HG03135 (cell line): ENCODE data around the gene TOR4A.
"Not testable (repeated sequence)": the region's sequence is repeated elsewhere in the genome, so short reads cannot be mapped to it uniquely, and the experiment has no call there.

Experiments
- ATAC-seq: cut with Tn5 transposase; IDR thresholded peaks from one replicate; pipeline ENCODE4 v1.9.1; 2021; ENCODE audit warnings: mild to moderate bottlenecking, moderate library complexity; ENCODE audit not compliant: unreplicated experiment

The TOR4A gene

GRCh38 chr9:137251490-137252268 lies 25.8 kb upstream of the TOR4A start:
- no peak for ATAC-seq

GRCh38 chr9:137252555-137253506 lies 24.7 kb upstream of the TOR4A start:
- ATAC-seq = no peak

DNA sequence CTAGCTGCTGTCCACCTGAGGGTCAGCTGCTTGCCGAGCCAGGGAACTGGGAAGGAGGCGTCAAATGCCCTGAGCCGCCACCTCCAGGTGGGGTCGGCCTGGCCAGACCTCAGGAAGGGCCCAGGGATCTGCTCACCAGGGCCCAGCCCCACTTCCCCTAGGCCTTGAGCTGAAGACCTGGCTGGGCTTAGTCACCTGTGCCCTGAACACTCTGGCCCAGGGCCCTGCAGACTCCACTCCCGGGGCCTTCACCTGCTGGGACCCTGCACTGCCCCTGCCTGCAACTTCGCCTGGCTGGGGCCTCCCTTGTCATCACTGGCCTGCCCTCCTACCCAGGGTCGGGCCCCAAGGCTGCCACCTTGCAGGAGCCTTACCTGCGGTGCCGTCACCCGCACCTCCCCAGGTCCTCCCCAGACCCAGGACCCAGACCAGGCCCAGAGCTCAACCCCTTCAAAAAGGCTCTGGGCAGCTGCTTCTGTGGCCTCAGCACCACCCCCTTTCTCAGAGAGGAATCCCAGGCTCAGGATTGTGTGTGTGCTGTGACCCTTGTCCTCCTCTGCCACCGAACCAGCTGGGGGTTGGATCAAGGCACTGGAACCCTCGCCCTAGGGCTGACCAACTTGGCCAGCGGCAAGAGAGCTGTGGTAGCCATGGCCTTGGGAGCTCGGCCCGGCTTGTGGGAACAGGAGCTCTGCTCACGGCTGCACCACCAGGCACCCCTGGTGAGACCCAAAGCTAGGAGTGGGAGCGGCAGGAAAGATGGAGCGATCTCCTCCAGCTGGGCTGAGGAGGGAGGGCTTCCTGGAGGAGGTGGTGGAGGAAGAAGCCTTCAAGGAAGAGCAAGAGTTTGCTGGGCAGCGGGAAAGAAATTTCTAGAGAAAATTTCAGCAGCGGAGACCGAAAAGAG lies 23.6 kb upstream of the TOR4A start:
- no peak for ATAC-seq

DNA sequence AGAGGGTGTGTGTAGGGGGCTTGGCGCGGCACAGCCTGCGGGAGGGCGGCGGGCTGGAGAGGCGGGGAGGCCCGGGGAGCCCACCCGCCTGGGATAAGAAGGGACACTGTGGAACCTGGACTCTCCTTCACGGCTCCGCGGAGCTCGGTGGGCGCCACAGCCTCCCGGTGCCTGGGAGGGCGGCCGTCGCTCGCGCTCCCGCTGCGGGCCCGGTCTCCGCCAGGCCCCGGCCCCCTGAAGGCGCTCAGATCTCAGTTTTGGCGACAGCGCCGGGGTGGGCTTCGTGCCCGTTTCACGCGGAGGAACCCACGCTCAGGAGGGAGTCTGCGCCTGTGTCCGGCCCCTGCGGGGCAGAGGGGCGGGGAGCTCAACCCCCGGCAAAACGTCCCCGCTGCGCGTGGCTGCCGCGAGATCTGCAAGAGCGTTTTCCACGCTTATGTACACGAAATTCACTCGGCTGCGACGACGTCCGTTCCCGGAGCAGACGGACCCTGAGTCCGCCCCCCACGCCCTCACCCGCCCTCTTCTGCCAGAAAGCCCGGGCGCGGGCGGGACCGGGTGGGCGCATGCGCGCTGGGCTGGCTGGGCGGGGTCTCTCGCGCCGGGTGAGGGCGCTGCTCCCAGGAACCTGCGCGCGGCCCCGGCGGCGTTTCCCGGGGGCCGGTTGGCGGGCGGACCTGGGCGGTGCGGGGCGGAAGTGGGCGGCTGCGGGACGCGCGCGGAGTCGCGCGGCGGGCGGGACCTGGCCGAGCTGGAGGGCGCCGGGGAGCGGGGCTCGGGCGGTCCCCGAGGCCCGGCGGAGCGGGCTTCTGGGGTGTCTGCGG lies 22.7 kb upstream of the TOR4A start, which contains the start of gene NELFB:
NELFB (plus strand) TSS at position 704 of the 824 bp plus-strand sequence.
- ATAC-seq = peak; percentile 72

DNA sequence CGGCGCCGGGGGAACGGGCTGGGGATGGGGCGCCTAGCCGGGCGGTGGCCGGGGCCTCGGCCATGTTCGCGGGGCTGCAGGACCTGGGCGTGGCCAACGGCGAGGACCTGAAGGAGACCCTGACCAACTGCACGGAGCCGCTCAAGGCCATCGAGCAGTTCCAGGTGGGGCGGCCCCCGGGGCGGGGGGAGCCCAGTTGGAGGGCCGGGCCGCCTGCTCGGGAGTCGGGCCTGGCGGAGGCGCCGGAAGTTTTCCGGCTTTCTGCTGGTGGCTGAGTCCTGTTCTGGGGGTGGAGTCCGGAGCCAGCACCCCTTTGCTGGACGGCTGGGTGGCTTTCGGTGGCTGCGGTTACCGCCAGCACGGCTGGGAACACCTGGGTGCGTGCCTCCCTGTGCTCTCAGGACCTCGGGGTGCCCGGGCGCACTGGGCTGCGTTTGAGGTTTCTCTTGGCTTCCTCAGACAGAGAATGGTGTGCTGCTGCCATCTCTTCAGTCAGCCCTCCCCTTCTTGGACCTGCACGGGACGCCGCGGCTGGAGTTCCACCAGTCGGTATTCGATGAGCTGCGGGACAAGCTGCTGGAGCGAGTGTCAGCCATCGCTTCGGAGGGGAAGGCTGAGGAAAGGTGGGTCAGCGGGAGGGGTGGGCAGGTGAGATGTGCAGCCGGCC lies 21.9 kb upstream of the TOR4A start:
- peak; percentile 25 for ATAC-seq

DNA sequence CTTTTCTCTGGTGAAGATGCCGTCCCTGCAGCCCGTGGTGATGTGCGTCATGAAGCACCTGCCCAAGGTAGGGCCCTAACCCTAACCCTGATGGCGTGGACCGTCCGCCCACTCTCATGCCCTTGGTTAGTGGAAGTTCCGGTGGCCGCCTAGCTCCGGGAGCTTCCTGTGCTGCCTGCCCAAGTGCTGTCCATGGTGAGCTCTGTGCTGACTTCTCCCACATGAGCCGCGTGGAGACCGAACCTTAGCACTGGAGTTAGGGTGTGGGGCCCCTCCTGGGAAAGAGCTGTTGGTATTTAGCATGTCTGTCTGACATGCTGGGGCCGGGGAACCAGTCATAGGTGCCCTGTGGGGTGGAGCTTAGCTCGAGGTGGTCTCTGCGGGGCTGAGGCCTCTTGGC lies 21.2 kb upstream of the TOR4A start:
- no peak for ATAC-seq

DNA sequence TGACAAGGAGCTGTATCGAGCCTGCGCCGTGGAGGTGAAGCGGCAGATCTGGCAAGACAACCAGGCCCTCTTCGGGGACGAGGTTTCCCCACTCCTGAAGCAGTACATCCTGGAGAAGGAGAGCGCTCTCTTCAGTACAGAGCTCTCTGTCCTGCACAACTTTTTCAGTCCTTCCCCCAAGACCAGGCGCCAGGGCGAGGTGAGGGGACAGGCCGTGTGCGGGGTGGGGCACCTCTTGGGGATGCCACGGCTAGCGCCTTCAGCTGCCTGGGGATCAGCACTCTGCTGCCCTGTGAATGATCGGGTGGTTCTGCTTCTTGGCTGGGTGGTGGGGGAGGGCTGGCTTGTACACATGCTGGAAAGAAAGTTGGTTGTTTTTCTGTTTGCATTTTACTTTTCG lies 20.7 kb upstream of the TOR4A start:
- no peak for ATAC-seq

GRCh38 chr9:137262173-137262908 lies 15.2 kb upstream of the TOR4A start:
- ATAC-seq = not testable (repeated sequence)

GRCh38 chr9:137262909-137263285 lies 14.6 kb upstream of the TOR4A start:
- ATAC-seq = no peak

DNA sequence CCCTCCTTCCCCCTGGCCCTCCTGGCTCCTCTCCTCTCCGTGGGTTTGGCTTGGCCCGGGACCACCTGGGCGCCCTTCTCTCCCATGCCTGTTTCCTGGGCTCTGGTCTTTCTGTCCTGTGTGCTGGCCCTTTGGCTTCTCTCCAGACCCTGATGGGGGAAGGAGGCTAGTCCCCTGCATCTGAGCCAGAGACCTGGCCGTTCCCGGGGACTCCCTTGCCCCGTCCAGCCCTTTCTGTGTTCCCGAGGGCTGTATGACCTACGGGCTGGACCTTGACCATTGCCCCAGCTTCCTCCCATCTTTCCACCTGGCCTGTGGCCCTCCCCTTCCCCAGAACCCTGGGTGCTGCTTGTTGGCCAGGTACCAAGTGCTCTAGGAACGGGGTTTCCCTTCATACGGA lies 14.0 kb upstream of the TOR4A start:
- no peak for ATAC-seq

- ATAC-seq = no peak
Observed at GRCh38 chr9:137264067-137264466, 13.5 kb upstream of the TOR4A start.

DNA sequence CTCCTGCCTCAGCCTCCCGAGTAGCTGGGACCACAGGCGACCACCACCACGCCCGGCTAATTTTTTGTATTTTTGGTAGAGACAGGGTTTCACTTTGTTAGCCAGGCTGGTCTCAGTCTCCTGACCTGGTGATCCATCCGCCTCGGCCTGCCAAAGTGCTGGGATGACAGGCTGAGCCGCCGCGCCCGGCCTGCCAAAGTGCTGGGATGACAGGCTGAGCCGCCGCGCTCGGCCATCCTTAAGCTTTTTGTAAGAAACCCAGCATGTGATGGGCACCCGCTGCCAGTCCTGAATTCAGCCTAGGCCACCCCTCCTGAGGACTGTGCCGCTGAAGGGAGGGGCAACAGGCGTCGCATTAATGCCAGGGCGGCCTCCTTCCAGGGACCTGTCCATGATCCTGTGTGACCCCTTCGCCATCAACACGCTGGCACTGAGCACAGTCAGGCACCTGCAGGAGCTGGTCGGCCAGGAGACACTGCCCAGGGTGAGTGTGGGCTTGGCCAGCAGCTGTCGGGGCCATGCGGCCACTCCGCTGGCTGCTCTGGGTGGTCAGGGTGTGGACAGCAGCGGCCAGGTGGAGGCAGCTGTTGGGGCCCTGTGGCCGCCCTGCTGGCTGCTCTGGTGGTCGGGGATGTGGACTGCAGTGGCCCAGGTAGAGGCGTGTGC lies 11.9 kb upstream of the TOR4A start:
- ATAC-seq = no peak

DNA sequence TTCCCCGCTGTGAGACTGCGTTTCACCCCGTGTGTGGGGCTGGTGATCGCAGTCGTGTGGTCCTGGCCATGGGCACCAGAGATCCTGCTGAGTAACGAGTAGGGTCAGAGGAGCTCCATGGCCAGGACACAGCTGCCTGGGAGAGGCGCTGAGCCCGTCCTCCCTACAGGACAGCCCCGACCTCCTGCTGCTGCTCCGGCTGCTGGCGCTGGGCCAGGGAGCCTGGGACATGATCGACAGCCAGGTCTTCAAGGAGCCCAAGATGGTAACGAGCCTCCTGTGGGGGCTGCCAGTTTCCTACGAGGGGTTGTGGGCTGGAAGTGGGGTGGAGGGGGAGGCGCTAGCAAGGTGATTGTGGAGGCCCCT lies 11.4 kb upstream of the TOR4A start:
- no peak for ATAC-seq

DNA sequence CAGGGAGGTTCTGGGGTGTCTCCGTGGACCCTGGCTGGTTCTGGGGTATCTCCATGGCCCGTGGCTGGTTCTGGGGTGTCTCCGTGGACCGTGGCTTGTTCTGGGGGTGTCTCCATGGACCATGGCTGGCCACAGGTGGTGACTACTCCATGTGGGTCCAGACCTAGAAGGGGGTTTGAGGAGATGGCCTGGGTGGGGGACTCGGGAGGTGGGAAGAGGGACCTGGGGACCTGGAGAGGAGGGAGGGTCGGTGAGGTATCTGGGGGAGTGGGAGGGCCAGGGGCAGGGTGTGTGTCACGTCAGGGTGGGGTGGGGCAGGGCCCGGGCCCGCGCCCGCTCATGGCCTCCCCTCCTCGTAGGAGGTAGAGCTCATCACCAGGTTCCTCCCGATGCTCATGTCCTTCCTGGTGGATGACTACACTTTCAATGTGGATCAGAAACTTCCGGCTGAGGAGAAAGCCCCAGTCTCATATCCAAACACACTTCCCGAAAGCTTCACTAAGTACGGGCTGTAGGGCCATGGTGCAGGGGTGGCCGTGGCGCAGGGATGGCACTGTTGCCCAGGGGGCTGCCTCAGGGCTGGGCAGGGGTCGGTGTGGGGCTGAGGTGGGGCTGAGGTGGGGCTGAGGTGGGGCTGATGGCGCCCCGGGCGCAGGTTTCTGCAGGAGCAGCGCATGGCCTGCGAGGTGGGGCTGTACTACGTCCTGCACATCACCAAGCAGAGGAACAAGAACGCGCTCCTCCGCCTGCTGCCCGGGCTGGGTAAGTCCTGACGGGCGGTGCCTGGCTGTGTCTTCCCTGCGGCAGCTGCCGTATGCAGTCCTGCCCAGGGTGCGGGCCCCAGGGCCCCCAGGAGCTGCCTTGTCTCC lies 10.7 kb upstream of the TOR4A start:
- ATAC-seq = no peak

DNA sequence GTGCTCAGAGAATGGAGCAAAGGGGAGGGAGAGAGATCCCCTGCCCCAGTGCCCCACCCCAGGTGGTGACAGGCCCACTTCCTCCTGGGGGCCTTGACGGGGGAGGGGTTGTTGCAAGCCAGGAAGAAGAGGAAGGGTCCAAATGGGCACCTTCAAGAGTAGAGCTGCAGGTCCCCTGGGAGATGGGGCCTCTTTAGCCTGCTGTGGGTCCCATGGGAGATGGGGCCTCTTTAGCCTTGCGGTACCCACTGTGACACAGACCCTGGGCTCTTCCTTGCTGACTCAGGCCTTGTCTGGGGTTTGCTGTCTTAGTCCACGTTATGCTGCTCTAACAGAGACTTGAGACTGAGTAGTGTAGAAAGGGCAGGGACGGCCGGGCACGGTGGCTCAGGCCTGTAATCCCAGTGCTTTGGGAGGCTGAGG lies 9.6 kb upstream of the TOR4A start:
- no peak for ATAC-seq

DNA sequence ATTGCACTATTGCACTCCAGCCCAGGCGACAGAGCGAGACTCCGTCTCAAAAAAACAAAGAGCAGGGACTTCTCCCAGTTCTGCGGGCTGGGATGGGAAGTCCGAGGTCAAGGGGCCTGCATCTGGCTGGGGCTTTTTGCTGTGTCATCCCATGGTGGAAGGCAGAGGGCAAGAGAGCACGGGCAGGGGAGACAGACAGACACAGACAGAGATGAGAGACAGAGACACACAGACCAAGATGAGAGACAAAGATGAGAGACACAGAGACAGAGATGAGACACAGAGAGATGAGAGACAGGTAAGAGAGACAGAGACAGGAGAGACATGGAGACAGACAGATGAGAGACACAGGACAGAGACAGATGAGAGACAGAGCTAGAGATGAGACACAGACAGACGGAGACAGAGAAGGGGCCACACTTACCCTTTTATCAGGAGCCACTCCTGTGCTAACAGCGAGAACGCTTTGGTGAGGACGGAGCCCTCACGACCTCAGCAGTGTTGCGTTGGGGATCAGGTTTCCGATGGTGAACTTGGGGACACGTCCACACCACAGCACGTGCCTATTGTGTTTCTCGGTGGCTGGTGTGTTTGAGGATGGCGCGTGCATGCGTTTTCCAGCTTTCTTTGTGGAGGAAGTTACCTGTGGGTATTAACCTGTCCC lies 8.9 kb upstream of the TOR4A start:
- ATAC-seq = no peak

GRCh38 chr9:137269231-137269772 lies 8.2 kb upstream of the TOR4A start:
- no peak for ATAC-seq
